Activated T-cell treated with anti-CD3 and anti-CD28 coated beads, Interleukin-2, amount 50 U/mL, for 48 hours (primary cell): ENCODE results near the gene CYP2R1.
"Not testable (repeated sequence)": the region's sequence is repeated elsewhere in the genome, so short reads cannot be mapped to it uniquely, and the experiment has no call there.

ENCODE experiments used
- DNase-seq, 2 experiments: peaks; one replicate each; pipeline ENCODE4 v3.0.0-alpha.2; 2020

Gene CYP2R1

DNA sequence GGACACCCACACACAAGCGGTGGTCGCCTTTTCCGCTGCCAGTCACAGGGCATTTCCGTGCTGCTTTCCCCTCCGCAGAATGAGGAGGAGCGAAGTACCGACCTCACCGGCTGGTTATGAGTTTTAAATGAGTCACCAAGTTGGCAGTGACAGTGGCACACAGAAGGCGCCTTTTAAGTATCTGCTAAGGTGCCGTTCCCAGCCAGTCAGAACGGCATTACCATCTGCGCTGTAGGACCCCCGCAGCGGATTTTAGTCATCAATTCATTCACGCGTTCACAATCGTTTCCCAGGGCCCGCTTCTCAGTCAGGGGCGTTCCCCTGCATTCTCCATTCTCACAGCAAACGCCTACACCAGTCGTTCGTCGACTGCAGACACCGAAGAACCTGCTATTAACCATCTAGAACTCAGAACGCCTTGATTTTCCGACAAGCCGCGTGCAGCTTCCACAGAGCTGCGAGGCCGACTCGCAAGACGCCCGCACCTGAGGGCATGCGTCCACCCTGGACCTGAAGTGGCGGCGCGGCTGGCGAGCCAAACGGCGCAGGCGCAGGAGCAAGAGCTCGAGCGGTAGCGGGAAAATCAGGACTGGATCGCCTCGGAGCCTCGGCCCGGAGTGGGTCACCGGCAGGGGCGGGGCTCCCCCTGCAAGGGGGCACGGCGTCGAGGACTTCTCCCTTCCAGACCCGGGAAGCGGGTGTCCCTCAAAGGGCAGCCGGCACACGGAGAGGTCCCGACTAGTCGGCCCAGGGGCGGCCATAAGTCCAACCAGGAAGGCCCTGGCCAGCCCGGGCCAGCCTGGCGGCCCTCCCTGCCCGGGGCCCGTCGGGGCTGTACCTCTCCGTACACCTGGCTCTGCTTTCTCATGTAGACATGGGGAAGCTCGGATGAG lies 642 bp downstream of the CYP2R1 start:
- DNase-seq = peak; percentile 89

DNA sequence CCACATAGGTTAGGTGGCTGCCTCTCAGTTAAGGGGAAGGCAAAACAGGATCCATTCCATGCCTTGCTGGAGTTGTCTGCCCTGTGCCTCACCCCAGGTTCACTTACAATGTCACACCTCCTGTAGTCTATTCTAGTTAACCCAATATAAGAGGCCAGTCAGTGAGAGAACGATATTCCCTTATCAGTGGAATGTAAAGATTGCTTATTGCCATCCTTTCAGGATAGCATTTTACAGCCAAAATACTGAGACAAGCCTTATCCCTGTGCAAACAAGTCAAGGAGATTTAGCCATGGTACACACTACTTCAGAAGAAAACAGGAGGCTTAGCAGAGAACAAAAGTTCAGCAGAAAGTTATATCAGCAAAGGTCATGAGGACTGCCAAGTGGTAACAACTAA lies 5.5 kb downstream of the CYP2R1 start:
- DNase-seq = no peak

DNA sequence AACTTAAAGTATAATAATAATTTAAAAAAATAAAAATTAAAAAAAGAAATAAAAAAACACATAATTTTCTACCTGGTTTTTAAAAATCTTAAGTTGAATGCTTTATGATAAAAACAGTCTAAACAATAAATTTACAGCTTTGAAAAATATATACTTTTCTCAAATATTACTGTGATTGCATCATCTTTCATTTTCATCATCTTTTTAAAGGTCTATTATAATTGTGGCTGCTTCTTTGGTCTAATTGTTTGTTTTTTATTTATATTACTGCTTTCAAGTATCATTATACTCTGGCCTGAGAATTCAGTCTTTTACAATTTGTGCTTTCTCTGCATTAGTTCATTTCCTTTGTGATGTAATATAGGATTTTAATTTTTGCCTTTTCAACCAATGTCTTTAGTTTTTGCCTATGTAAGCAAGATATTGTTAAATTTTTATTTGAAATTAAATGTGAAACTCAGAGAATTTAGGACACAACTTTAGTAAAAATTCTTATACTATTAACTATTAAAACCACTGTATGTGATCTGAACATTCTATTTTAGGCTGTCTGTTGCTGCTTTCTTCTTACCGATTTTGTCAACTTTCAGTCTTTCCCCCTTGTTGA lies 7.3 kb downstream of the CYP2R1 start:
- DNase-seq = no peak

DNA sequence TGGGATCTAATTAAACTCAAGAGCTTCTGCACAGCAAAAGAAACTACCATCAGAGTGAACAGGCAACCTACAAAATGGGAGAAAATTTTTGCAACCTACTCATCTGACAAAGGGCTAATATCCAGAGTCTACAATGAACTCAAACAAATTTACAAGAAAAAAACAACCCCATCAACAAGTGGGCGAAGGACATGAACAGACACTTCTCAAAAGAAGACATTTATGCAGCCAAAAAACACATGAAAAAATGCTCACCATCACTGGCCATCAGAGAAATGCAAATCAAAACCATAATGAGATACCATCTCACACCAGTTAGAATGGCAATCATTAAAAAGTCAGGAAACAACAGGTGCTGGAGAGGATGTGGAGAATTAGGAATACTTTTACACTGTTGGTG lies 8.3 kb downstream of the CYP2R1 start:
- not testable (repeated sequence) for DNase-seq

DNA sequence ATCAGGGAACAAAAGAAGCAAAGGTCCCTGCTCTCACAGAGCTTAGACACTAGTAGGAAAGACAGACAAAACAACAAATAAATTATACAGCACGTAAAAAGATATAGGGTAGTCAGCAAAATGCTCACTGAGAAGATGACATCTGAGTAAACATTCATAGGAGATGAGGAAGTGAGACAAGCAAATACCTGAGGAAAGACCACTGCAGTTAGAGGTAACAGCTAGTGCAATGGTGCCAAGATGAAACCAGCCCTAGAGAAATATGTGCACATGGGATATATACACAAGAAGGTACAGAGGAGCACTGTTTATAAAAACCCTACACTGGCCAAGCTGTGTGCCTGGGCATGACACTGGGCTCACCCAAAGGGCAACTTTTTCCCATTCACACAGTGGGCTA lies 9.8 kb downstream of the CYP2R1 start:
- DNase-seq = no peak

DNA sequence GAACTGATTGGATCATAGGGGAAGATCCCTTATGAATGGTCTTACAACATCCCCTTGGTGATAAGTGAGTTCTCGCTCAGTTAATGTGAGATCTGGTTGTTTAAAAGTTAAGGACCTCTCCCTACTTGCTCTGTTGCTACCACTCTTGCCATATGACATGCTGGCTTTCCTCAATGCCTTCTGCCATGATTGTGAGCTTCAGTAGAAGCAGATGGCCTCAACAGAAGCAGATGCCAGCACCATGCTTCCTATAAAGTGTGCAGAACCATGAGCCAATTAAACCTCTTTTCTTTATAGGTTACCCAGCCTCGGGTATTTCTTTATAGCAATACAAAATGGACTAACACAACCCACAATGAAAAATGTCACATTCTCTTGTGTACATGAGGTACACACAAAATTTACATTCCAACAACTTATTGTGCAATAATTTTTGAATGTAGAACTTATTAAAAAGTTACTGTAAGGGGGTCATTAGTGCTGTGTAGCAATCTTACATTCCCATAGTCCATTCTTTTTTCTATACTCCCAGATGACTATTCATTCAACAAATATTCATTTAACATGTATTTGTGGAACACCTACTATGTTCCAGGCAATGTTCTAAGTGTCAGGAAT lies 10.3 kb downstream of the CYP2R1 start:
- no peak for DNase-seq

DNA sequence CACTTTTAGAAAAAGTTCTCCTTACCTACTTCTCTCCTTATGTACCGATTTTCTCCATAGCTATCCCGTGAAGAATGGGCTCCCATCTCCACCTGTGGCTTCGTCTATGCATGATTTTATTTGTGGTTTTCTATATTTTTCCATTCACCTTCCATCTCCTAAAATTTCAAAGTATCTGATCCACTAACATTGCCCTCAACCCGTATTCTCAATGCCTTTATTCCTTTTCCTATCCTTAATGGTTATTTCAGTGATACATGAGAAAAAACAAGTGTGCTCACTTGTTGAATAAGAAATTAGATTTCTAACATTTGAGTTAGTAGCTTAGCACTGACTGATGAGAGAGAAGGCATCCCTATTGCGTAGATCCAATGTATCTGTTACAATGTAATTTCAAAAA lies 16.9 kb downstream of the CYP2R1 start:
- DNase-seq = no peak

DNA sequence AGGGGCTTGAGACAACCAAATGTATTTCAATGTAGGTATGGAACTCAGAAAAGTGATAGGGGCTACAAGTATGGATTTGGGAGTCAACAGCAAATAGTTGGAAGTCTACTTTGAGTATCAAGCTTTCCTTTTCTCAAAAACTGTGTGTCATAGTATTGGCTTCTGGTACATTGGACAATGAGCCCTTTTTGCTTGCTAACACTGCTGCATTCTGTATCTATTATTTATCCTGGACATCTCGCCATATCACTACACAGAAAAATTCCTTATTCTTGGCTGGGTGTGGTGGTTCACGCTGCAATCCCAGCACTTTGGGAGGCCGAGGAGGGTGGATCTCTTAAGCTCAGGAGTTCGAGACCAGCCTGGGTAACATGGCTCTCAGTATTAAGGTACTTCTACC lies 18.4 kb downstream of the CYP2R1 start:
- no peak for DNase-seq

DNA sequence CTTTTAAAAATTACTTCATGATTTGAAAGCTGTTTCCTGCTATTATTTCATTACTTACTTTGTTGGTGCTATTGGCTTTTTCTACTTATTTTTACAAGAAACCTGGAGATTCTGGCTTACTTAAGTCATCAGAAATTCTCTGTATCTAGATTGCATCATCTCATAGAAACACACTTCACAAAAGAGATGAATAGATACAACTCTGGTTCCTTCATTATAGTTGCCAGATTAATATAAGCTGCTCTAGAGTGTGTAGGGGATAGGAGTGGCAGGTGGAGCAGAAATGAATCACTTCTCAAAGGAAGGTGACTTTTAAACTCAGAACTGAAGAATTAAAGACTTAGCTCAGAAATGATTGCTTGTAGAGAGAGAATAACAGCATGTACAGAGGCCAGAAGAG lies 20.0 kb downstream of the CYP2R1 start:
- no peak for DNase-seq

DNA sequence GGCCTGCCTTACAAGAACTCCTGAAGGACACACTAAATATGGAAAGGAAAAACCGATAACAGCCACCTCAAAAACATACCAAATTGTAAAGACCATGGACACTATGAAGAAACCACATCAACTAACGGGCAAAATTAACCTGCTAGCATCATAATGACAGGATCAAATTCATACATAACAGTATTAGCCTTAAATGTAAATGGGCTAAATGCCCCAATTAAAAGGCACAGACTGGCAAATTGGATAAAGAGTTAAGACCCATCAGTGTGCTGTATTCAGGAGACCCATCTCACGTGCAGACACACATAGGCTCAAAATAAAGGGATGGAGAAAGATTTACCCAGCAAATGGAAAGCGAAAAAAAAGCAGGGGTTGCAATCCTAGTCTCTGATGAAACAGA lies 28.3 kb downstream of the CYP2R1 start:
- DNase-seq = not testable (repeated sequence)

DNA sequence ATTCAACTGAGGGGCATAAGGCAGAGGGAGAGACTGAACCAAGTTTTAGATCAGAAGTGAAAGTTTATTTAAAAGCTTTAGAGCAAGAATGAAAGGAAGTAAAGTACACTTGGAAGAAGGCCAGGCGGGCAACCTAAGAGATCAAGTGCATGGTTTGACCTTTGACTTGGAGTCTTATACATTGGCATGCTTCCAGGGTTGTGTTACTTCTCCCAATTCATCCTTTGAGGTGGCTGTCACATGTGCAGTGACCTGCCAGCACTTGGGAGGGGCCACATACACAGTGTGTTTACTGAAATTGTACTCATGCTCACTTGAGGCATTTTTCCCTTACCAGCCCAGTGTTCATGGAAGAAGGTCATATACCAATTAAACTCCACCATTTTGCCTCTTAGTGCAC lies 30.4 kb downstream of the CYP2R1 start:
- no peak for DNase-seq

DNA sequence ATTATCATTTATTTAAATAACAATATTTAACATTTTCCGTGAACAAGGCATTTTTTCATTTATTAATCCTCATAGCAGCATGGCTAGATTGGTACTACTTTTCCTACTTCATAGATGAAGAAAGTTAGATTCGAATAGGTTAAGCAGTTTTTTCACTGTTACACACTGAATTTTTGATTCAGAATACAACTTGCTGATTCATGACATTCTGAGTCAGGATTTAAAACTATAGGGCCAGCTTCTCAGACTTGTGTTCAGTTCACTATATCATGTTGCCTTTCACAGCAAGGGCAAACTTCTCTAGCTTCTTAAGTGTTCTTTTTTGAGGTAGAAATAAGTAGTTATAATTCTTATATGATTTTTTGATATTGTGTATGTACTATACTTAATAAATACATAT lies 31.5 kb downstream of the CYP2R1 start:
- DNase-seq = no peak

DNA sequence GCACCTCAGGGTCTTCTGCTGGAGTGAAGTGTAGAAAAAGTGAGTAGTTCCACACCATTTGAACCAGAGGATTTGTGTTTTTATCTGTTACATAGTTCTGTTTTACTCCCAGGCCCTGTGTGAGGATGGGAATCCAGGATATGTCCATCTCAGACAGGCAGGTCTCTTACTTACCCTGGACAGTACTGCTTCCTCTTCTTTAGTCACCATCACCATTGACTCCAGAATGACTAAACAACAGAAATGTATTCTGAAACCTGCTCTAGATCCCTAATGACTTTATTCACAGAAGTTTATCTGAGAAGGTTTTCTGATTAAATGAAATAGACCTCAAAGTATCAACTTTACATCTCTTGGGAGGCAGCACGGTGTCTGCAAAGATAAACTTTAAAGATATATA lies 33.6 kb downstream of the CYP2R1 start:
- DNase-seq = no peak

DNA sequence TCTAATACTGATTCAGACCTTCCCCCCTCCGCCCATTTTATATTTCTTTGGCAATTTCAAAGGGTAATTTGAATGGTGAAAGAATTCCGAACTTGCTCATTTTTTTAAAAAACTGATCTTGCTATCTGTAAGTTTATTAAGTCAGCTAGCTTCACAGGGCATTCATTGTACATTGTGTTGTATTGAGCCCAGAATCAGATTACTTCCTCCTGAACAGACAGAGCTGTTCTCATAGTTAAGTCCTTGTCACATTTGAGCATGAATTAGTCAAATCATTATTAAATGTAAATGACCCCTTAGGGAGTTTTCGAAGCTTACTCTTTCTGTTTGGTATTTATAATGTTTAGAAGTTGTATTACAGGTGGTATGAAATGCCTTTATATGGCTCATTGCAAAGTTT lies 34.4 kb downstream of the CYP2R1 start:
- DNase-seq = no peak

DNA sequence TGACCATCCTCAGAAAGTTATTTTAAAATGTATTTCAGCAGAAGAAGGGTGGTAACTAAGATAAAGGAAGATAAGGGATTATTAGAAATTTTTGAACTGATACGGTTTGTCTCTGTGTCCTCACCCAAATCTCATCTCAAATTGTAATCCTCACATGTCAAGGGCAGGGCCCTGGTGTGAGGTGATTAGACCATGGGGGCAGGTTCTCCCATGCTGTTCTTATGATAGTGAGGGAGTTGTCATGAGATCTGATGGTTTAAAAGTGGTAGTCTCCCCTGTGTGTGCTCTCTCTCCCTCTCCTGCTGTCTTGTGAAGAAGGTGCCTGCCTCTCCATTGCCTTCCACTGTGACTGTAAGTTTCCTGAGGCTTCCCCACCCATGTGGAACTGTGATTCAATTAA lies 36.1 kb downstream of the CYP2R1 start:
- no peak for DNase-seq

DNA sequence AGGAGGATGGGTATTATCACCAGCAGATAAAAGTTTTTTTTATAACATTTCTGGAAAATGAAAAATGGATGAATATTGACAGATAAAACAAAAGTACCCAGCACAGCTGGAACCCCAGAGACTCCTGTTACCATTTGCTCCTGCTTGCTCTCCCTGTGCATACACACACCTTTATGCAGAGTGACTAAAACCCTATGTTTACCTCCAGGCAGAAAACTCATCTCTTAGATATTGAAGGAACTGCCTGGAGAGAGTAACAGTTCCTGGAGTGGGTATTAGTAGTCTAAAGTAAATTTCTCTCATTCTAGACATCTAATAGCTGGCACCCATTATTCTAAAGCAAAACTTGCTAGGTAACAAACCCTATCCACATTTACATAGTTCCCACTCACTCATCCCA lies 38.0 kb downstream of the CYP2R1 start:
- no peak for DNase-seq

DNA sequence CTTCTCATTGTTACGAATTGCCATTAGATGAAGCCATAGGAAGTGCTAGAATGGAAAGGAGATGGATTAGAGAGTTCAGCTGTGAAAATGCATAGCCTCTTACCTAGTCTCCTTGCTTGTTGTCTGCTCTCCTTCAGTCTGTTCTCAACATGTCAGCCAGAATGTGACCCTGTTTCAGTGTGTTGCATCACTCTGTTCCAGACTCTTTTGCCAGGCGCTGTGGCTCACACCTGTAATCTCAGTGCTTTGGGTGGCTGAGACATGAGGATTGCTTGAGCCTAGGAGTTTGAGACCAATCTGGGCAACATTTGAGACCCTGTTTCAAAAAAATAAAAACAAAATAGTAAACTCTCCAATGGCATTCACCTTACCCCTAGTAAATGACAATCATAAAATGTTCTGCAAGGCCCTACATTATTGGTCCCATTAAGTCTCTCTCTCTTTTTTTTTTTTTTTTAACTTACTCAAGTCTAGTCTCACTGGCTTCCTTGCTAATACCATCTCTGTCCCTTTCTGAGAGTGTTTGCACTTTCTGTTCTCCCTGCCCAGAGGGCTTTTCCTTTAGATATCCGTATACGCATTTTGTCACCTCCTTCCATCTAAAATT lies 39.4 kb downstream of the CYP2R1 start:
- no peak for DNase-seq

DNA sequence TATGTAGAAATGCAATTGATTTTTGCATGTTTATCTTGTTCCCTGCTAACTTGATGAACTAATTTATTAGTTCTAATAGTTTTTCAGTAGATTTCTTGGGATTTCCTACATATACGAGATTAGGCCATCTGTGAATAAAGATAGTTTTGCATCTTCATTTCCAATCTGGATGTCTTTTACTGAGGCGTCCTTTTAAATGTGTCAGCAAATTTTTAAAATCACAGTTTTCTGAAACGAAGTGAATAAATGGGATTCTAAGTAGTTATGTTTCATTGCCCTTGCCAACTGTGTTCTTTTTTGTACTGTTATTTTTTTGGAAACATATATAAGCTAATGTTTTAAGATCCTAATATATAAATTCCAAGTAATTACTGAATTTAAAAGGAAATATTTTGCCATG lies 50.0 kb downstream of the CYP2R1 start:
- no peak for DNase-seq

DNA sequence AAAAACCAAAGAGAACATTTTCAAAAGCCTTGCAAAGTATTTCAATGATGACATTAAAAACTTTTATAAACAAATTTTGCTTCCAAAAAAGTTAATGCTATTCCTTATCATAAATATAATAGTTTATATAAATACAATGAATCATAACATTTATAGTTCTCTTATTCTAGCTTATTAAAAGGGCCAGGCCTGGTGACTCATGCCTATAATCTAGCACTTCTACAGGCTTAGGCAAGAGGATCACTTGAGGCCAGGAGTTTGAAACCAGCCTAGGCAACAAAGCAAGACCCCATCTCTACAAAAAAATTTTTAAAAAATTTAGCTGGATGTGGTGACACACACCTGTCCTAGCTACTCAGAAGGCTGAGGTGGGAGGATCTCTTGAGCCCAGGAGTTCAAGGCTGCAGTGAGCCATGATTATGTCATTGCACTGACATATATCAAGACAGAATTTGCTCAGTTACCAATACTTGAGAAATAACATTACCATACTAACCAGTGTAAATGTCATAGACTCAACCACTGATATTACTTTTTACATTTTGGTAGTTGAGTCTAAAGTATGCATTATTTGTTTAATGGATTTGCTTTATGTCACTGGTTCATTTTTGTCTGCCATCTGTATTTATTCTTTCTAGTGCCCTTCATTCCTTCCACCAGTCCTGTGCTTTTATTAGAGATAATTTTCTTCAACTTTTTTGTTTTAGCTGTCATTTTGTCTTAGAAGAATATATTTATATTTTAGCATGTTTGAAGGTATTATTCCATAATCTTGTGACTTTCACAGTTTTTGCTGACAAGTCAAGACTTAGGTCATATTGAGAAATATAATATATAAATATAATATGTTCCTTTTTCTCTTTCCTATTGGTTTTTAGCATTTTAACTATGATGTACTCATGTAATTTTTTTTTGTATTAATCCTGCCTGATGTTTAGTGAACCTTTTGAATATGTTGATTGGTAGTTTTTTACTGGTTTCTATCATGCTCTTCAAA lies 56.2 kb downstream of the CYP2R1 start:
- DNase-seq = no peak
